Fibroblast of pulmonary artery (primary cell): ENCODE data around the gene PLEKHH1.
"Not testable (repeated sequence)": the region's sequence is repeated elsewhere in the genome, so short reads cannot be mapped to it uniquely, and the experiment has no call there.

ENCODE experiments used
- DNase-seq: peaks from one replicate; pipeline ENCODE4 v3.0.0-alpha.2; 2010; ENCODE audit warnings: low read depth
- H3K4me3 ChIP-seq: replicated peaks from 2 replicates; pipeline ENCODE4 v1.5.1; 2011; ENCODE audit warnings: low read depth, mild to moderate bottlenecking, control low read depth, low read length, moderate library complexity
- TF ChIP-seq, protein P1 (sequence below): IDR thresholded peaks from 2 replicates; pipeline ENCODE4 v1.5.1; 2011; ENCODE audit warnings: mild to moderate bottlenecking, control low read depth, low read length, inconsistent platforms; ENCODE audit errors: missing control alignments

Gene PLEKHH1

DNA sequence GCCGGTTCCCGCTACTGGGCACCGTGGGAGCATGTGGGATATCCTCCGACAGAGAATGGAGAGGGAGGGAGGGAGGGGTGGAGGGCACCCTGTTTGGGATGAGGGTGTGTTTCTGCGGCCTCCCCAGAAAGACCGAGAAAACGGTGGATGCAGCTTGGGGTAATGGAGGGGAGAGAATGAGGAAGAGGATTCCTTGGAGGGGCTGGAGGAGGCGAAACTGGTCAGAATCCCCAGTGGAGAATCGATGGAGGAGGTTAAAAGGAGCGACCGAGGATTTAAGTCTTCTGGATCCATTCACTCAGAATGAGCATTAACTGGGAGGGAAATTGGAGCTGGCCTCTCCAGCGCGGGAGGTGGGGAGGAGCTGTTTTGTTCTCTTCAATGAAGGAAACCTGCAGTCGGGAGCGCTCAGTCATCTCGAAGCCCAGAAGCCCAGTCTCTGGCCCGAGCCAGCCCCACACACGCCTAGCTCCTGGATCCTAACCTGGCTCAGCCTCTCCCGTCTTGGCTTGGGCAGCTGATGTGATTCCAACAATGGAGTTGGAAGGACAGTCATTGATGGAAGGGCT lies 87.2 kb downstream of the PLEKHH1 start:
- TF ChIP-seq, protein P1, sequence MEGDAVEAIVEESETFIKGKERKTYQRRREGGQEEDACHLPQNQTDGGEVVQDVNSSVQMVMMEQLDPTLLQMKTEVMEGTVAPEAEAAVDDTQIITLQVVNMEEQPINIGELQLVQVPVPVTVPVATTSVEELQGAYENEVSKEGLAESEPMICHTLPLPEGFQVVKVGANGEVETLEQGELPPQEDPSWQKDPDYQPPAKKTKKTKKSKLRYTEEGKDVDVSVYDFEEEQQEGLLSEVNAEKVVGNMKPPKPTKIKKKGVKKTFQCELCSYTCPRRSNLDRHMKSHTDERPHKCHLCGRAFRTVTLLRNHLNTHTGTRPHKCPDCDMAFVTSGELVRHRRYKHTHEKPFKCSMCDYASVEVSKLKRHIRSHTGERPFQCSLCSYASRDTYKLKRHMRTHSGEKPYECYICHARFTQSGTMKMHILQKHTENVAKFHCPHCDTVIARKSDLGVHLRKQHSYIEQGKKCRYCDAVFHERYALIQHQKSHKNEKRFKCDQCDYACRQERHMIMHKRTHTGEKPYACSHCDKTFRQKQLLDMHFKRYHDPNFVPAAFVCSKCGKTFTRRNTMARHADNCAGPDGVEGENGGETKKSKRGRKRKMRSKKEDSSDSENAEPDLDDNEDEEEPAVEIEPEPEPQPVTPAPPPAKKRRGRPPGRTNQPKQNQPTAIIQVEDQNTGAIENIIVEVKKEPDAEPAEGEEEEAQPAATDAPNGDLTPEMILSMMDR, result no peak
- peak overlapping the region; percentile 70 for H3K4me3 ChIP-seq
- DNase-seq, result peak; percentile 7

DNA sequence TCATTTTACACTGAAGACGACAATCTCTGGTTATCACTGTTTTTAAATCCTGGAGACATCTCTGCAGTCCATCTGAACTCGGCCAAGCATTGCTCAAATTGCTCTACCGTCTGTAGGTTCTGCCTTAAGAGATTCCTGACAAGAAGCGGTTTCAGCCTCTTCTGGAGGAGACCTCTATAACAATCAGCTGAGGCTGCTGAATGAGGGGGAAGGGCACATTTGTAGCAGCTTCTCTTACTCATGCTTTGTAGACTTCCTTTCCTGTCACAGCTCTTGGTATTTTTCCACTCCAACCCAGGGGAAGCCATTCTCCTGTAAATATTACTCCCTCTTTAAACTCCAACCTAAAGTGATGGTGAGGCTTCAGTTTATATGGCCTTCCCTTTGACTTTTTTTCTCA lies 89.6 kb downstream of the PLEKHH1 start:
- peak; percentile 92 for DNase-seq
- H3K4me3 ChIP-seq, result no peak overlapping the region
- TF ChIP-seq, protein P1, result no peak

DNA sequence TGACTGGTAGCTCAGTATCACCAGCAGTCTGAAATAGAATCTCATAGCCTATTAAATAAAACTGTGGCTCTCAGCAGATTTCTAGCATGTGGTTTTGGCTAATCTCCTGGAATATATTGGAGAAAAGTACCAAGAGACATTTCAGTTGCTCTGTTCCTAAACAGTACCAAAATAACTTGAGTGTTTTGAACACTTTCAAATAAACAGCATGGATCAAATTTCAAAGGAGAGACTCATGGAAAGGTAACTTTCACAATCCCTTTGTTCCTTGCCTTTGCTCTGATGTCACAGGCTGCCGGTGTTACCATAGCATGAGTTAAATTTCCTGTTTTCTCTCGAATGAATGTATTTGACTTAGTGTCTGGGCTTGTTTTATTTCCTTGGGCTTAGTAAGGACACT lies 90.0 kb downstream of the PLEKHH1 start:
- DNase-seq, result peak; percentile 72
- no peak overlapping the region for H3K4me3 ChIP-seq
- TF ChIP-seq, protein P1, result no peak

DNA sequence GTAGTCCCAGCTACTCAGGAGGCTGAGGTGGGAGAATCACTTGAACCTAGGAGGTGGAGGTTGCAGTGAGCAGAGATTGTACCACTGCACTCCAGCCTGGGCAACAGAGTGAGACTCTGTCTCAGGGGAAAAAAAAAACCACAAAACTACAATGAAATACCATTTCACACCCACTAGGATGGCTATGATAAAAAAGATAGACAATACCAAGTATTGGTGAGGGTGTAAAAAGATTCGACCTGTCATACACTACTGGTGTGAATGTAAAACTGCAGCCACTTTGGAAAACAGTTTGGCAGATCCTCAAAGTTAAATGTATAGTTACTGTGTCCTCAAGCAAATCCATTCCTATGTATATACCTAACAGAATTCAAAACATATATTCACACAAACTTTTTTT lies 93.0 kb downstream of the PLEKHH1 start:
- DNase-seq, H3K4me3 ChIP-seq: not testable (repeated sequence)

DNA sequence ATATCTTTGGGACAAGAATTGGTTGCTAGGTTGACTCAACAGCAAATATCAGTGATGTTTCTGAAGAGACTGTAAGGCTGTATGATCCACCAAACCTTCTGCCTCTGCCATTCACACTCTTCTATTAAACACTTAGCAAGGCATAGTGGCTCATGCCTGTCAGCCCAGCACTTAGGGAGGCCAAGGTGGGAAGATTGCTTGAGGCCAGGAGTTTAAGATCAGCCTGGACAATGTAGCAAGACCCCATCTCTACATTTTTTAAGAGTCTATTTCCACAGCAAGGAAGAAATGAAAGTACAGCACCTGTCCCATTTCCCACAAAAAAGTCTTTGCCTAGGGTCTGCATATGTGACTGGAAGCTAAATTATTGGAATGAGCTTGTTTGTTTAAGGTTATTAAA lies 94.4 kb downstream of the PLEKHH1 start:
- no peak overlapping the region for H3K4me3 ChIP-seq
- TF ChIP-seq, protein P1, result no peak
- no peak for DNase-seq

DNA sequence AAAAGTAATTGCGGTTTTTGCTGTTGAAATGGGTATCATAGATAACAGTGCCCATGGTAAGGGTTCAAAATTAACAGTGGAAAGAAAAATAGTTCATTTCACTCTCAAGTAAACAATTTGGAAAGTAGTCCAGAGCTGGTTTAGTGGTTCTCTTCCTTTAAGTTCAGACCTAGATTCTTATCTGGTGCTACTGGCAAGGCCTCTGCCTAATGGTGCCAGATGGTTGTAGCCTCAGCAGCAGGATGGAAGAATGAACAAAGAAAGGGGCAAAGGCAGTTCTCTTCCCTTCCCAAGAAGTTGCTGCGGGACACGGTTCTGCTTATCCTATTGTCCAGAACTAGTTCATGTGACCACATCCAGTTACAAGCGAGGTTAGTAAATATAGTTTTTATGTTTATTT lies 97.1 kb downstream of the PLEKHH1 start:
- no peak overlapping the region for H3K4me3 ChIP-seq

DNA sequence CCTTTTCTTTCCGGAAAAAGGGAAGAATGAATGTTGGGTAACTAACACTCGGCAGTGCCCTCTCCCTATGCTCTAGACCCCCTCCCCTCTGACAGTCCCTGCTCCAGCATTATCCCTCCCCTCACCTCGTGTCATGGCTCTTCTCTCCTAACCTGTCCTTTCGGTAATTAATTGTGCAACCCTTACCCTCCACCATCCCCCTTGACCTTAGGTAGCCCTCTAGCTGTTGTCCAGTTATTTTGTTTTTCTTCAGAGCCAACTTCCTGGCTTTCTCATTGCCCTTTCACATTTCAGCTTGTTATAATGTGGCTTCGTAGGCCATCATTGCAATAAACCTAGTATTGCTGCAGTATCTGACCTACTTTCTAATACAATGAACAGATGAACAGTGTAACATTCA lies 97.8 kb downstream of the PLEKHH1 start:
- DNase-seq, result no peak
- no peak overlapping the region for H3K4me3 ChIP-seq
- TF ChIP-seq, protein P1, result no peak

More for the DNA sequence above, 97.1 kb downstream of the PLEKHH1 start:
- TF ChIP-seq, protein P1, result no peak
- DNase-seq, result no peak
